ENCODE results near the gene AGBL5. TPM values are rescaled to one million over a fixed set of nuclear protein-coding genes. Genes with fewer than 3 reads are reported as not detected.

AGBL5 gene
- total and polyA plus RNA-seq, 8 donors, result 7.8 to 29.0 (median 12.2) TPM

- Histone ChIP-seq H3K27ac (peak overlapping the region in 1 of 5 donors; percentile 39), H3K27me3 (no peaks in the 10 kb centered on the region), H3K4me3 (no peak overlapping the region), H3K4me1 (peaks cover 0 to 35% (median 22%) of the 10 kb centered on the region in 4 donors), H3K9me3 (no peaks in the 10 kb centered on the region), H3K36me3 (peaks cover 23 to 47% (median 44%) of the 10 kb centered on the region in 4 donors)
- intact Hi-C loops (cut with DNase I; ENCODE audit: low total_unique reads), result no loop called here
- DNase-seq, result peak in 1 of 2 donors; percentile 40
- TF ChIP-seq POLR2A (IDR thresholded peaks at IDR 0.05) (no peak), EP300 (IDR thresholded peaks at IDR 0.05) (no peak), CTCF (IDR thresholded peaks at IDR 0.05) (no peak), POLR2AphosphoS5 (IDR thresholded peaks at IDR 0.05) (no peak)
- 60 to 73% (median 64%) methylated on average over 11 of the region's 11 CpGs for WGBS, 5 donors
Observed at GRCh38 chr2:27021253-27022049, 30.0 kb upstream of the AGBL5 start.

GRCh38 chr2:27023740-27024139, 27.7 kb upstream of the AGBL5 start:
- Histone ChIP-seq H3K4me3 (no peak overlapping the region), H3K4me1 (peaks cover 0 to 29% (median 18%) of the 10 kb centered on the region in 4 donors), H3K36me3 (peaks cover 25 to 66% (median 58%) of the 10 kb centered on the region in 4 donors), H3K27me3 (no peaks in the 10 kb centered on the region), H3K9me3 (no peaks in the 10 kb centered on the region), H3K27ac (no peak overlapping the region)
- DNase-seq, result no peak
- WGBS, 5 donors, result 91 to 100% (median 94%) methylated on average over 6 to 7 of the region's 7 CpGs
- intact Hi-C loops (cut with DNase I; ENCODE audit: low total_unique reads), result no loop called here
- TF ChIP-seq EP300 (IDR thresholded peaks at IDR 0.05), result no peak
- TF ChIP-seq CTCF (IDR thresholded peaks at IDR 0.05), result no peak
- TF ChIP-seq POLR2A (IDR thresholded peaks at IDR 0.05), result no peak
- TF ChIP-seq POLR2AphosphoS5 (IDR thresholded peaks at IDR 0.05), result no peak

- Histone ChIP-seq H3K4me3 (no peak overlapping the region), H3K27ac (no peak overlapping the region), H3K9me3 (no peaks in the 10 kb centered on the region), H3K36me3 (peaks cover 25 to 69% (median 63%) of the 10 kb centered on the region in 4 donors), H3K27me3 (no peaks in the 10 kb centered on the region), H3K4me1 (peaks cover 0 to 29% (median 18%) of the 10 kb centered on the region in 4 donors)
- DNase-seq, result no peak
- TF ChIP-seq CTCF (IDR thresholded peaks at IDR 0.05), result no peak
- TF ChIP-seq POLR2A (IDR thresholded peaks at IDR 0.05), result no peak
- TF ChIP-seq POLR2AphosphoS5 (IDR thresholded peaks at IDR 0.05), result no peak
- TF ChIP-seq EP300 (IDR thresholded peaks at IDR 0.05), result no peak
- 75 to 83% (median 82%) methylated on average over 11 to 18 of the region's 18 CpGs for WGBS, 5 donors
- intact Hi-C loops (cut with DNase I; ENCODE audit: low total_unique reads), result no loop called here
Observed at GRCh38 chr2:27024188-27024587, 27.3 kb upstream of the AGBL5 start.

GRCh38 chr2:27024812-27025211, 26.7 kb upstream of the AGBL5 start:
- Histone ChIP-seq H3K27me3 (no peaks in the 10 kb centered on the region), H3K27ac (no peak overlapping the region), H3K36me3 (peaks cover 25 to 73% (median 66%) of the 10 kb centered on the region in 4 donors), H3K4me3 (no peak overlapping the region), H3K4me1 (peaks cover 0 to 23% (median 16%) of the 10 kb centered on the region in 4 donors), H3K9me3 (no peaks in the 10 kb centered on the region)
- TF ChIP-seq POLR2AphosphoS5 (IDR thresholded peaks at IDR 0.05) (no peak), CTCF (IDR thresholded peaks at IDR 0.05) (no peak), EP300 (IDR thresholded peaks at IDR 0.05) (no peak), POLR2A (IDR thresholded peaks at IDR 0.05) (no peak)
- no peak for DNase-seq
- WGBS, 5 donors, result 85 to 95% (median 90%) methylated on average over 10 to 12 of the region's 12 CpGs
- intact Hi-C loops (cut with DNase I; ENCODE audit: low total_unique reads), result no loop called here

Data from stomach (tissue), 9 donors.